ENCODE measurements around the gene PRUNE2. TPM values are rescaled to one million over a fixed set of nuclear protein-coding genes. Genes with fewer than 3 reads are reported as not detected.
"Not testable (repeated sequence)": the region's sequence is repeated elsewhere in the genome, so short reads cannot be mapped to it uniquely, and the experiment has no call there.

Gene PRUNE2
- 1.9 TPM for total RNA-seq
- long read RNA-seq = 0 reads

GRCh38 chr9:76905791-76906646, at the start of gene PRUNE2:
TSS of gene PRUNE2 (minus strand) at chr9:76906114. CDS start at chr9:76905963, 151 bp downstream.
- peak; percentile 65 for DNase-seq (ENCODE audit: missing footprints)
- intact Hi-C loops (cut with DNase I) = no loop called here
- peak; percentile 86 for ATAC-seq

GRCh38 chr9:76955406-76955805, 49.5 kb upstream of the PRUNE2 start:
- DNase-seq (ENCODE audit: missing footprints); ATAC-seq; intact Hi-C loops (cut with DNase I): not testable (repeated sequence)

GRCh38 chr9:76949865-76950264, 44.0 kb upstream of the PRUNE2 start:
- no peak for ATAC-seq
- intact Hi-C loops (cut with DNase I) = no loop called here
- no peak for DNase-seq (ENCODE audit: missing footprints)

GRCh38 chr9:76944011-76944410, 38.1 kb upstream of the PRUNE2 start:
- DNase-seq (ENCODE audit: missing footprints) (no peak), ATAC-seq (no peak)
- intact Hi-C loops (cut with DNase I) = no loop called here

- no peak for DNase-seq (ENCODE audit: missing footprints)
- ATAC-seq = no peak
- intact Hi-C loops (cut with DNase I) = no loop called here
These were observed 37.1 kb upstream of the PRUNE2 start for GRCh38 chr9:76943054-76943453.

- ATAC-seq (no peak), DNase-seq (ENCODE audit: missing footprints) (no peak)
- intact Hi-C loops (cut with DNase I) = no loop called here
These were observed 26.8 kb upstream of the PRUNE2 start for GRCh38 chr9:76932757-76933156.

GRCh38 chr9:76932265-76932664, 26.4 kb upstream of the PRUNE2 start:
- ATAC-seq (no peak), DNase-seq (ENCODE audit: missing footprints) (no peak)
- intact Hi-C loops (cut with DNase I) = no loop called here

- intact Hi-C loops (cut with DNase I) = no loop called here
- ATAC-seq (no peak), DNase-seq (ENCODE audit: missing footprints) (no peak)
These were observed 21.8 kb upstream of the PRUNE2 start for GRCh38 chr9:76927540-76928240.

- ATAC-seq (no peak), DNase-seq (ENCODE audit: missing footprints) (no peak)
- intact Hi-C loops (cut with DNase I) = no loop called here
These were observed 20.9 kb upstream of the PRUNE2 start for GRCh38 chr9:76926846-76927245.

GRCh38 chr9:76926324-76926741, 20.4 kb upstream of the PRUNE2 start:
- ATAC-seq (no peak), DNase-seq (ENCODE audit: missing footprints) (peak; percentile 45)
- intact Hi-C loops (cut with DNase I) = no loop called here

GRCh38 chr9:76921165-76921564, 15.3 kb upstream of the PRUNE2 start:
- ATAC-seq (no peak), DNase-seq (ENCODE audit: missing footprints) (no peak)
- intact Hi-C loops (cut with DNase I) = no loop called here

- intact Hi-C loops (cut with DNase I) = no loop called here
- DNase-seq (ENCODE audit: missing footprints) = no peak
- ATAC-seq = no peak
These were observed 11.4 kb upstream of the PRUNE2 start for GRCh38 chr9:76917299-76917698.

- no peak for DNase-seq (ENCODE audit: missing footprints)
- ATAC-seq = no peak
- intact Hi-C loops (cut with DNase I) = no loop called here
These were observed 10.3 kb upstream of the PRUNE2 start for GRCh38 chr9:76916231-76916630.

GRCh38 chr9:76913467-76913866, 7.6 kb upstream of the PRUNE2 start:
- intact Hi-C loops (cut with DNase I) = no loop called here
- no peak for DNase-seq (ENCODE audit: missing footprints)

GRCh38 chr9:76912636-76913275, 6.8 kb upstream of the PRUNE2 start:
- intact Hi-C loops (cut with DNase I) = no loop called here
- DNase-seq (ENCODE audit: missing footprints) (no peak), ATAC-seq (no peak)

More at GRCh38 chr9:76913467-76913866, 7.6 kb upstream of the PRUNE2 start:
- no peak for ATAC-seq

- intact Hi-C loops (cut with DNase I) = no loop called here
- DNase-seq (ENCODE audit: missing footprints) (no peak), ATAC-seq (no peak)
These were observed 6.1 kb upstream of the PRUNE2 start for GRCh38 chr9:76911971-76912370.

- DNase-seq (ENCODE audit: missing footprints) (no peak), ATAC-seq (no peak)
- intact Hi-C loops (cut with DNase I) = no loop called here
These were observed 4.9 kb upstream of the PRUNE2 start for GRCh38 chr9:76910861-76911260.

GRCh38 chr9:76906647-76906975, 697 bp upstream of the PRUNE2 start:
- DNase-seq (ENCODE audit: missing footprints) (no peak), ATAC-seq (no peak)
- intact Hi-C loops (cut with DNase I) = no loop called here

GRCh38 chr9:76904661-76905457, 1.1 kb downstream of the PRUNE2 start:
- DNase-seq (ENCODE audit: missing footprints) = no peak
- no peak for ATAC-seq
- intact Hi-C loops (cut with DNase I) = no loop called here
